Pons (tissue), 1 donor: ENCODE data around the gene DMD.
"Not testable (repeated sequence)": the region's sequence is repeated elsewhere in the genome, so short reads cannot be mapped to it uniquely, and the experiment has no call there.

Experiments
- DNase-seq: peaks from one replicate; pipeline ENCODE4 v3.0.0-alpha.2; 2016; ENCODE audit warnings: low spot score

The DMD gene

GRCh38 chrX:32614707-32615106 lies 596.6 kb downstream of the DMD start:
- DNase-seq, result no peak

DNA sequence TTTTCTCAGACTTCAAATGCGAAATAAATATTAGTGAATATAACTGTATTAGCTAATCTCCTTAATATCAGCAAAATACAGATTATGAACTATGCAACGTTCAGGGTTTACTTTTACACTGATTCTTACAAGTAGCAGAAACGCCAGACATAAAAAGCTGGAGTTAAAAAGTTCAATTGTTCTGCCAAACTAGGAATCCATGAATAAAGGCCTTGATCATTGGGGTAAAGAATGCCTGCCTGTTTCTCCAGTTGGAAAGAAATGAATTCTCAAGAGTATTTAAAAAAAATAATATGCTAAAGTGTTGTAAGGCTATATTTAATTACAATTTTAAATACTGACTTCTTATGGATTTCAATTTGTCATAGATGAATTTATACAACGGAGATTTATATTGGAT lies 612.2 kb downstream of the DMD start:
- peak; percentile 74 for DNase-seq

DNA sequence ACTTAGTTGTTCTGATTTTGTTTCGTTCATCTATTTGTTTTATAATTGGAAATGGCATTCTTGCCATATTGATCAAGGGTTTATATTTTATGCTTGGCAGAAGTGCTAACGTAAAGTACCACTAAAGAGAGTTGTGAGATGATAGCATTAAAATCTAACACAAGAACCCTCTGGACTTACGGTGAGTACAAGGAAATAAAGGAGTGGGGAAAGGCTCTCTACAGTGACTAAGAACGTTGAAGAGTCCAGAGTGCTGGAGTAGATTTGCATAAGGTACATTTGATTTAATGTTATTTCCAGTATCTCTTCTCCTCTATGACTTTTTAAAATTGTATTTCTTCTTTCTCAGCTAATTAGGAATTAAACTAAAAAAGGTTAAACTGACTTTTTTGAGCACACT lies 612.6 kb downstream of the DMD start:
- no peak for DNase-seq

DNA sequence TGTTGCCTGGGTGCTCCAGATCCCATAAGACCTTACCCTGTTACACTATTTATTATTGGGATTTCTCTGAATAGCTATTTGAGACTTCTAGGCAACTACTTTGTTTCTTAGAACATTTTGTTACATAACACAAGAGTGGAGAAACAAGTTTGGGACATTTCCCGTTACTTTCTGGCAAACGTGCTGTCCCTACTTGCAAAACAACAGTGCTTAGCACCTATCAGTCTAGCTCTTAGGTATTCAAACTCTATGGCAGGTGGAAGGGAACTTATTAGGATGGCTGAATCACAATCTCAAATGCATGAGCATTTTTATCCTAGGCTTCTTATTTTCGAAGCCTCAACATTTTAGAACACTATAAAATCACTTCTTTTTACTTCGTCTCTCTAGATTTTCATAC lies 613.6 kb downstream of the DMD start:
- DNase-seq, result peak; percentile 2

DNA sequence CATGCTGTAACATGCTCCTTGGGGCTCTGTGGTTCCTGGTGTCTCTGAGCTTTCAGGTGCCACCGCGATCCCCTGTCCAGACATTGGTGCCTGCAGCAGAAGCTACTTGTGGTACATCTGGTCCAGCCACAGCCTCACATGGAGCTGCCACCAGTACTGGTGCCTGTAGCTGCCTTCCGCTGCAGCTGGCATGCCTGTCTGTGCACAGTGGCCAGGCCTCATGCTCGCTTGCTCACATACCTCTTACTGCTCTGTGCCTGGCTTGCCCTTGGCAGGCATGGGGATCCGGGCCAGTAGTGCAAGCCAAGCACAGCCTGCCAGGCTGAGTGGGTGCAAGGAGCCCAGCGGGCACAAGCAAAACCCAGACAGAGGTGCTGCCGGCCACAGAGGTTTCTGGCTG lies 618.6 kb downstream of the DMD start:
- no peak for DNase-seq

DNA sequence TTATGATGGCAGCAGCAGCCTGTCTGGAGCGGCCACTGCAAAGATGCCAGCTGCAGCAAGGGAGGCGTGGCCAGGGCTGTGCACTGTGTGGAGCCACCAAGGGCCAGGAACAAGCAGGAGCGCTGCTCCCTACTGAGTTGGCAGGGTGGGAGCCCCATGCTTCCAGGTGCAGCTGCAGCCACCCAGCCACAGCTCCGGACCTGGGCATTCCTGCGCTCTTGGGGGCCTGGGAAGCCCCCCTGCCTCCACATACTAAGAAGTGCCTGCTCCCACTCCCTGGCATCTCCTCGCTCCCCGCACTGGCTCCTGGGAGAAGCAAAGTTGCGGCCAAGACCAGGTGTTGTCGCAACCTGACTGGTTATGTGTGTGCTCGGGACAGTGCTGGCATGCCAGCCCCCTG lies 619.8 kb downstream of the DMD start:
- DNase-seq, result no peak

DNA sequence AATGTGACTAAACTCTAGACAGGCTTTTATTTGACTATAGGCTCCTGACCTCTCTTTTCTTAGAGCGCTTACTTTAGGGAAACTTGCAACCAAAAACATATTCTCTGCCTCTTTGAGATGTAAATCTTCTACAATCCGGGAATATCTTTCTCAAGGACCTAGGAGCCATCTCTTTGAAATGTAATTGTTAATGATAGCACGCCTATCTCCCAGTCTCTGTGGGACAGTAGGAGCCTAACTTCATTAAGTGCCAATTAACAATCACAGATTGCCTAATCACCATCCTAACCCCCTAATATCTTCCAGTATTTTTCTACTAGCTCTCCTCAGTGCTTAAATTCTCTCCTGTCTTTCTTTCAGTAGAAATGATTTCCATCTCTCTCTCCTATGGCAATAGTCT lies 628.6 kb downstream of the DMD start:
- no peak for DNase-seq

GRCh38 chrX:32576885-32577284 lies 634.5 kb downstream of the DMD start:
- DNase-seq, result no peak

DNA sequence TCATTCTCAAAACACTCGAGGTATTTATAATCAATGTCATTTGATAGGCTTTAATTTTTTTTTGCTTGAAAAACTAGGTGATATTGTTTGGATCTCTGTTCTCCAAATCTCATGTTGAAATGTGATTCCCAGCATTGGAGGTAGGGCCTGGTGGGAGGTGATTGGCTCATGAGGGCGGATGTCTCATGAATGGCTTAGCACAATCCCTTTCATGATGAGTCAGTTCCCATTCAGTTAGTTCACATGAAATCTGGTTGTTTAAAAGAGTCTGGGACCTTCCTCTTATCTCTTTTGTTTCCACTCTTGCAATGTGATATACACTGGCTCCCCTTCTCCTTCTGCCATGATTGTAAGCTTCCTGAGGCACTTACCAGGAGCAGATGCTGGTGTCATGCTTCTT lies 638.7 kb downstream of the DMD start:
- no peak for DNase-seq

DNA sequence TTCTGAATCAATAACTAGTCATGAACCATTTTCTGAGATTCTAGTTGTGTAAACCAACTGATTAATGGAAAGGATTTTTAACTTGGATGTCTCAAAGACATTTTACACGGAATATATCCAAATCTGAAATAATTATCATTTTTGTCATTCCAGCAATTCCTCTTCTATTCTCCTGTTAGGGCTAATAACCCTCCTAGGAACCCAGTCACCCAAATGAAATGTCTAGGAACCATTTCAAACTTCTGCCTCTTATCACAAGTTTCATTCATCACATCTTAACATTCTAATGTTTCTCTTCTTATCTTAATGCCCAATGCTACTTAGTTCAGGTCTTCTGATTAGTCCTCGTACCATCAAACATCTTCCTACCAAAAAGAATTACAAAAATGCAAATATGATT lies 639.8 kb downstream of the DMD start:
- no peak for DNase-seq

DNA sequence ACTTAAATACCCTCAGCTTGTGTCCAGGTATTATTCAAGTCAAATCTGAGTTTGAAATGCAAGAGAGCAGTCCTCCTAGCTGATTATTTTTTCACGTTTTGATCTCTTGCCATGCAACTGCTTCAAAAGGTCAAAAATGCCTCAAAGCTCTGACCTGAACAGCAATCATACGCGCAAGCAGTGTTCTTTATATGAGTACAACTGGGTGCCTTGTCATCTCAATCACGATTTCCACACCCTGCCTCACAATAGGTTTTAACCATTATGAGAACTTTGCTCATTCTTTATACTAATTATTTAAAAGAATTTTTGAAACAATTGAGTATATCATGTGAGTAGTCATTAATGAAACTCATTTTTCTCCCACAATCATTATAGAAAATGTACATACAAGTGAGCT lies 649.1 kb downstream of the DMD start:
- no peak for DNase-seq

DNA sequence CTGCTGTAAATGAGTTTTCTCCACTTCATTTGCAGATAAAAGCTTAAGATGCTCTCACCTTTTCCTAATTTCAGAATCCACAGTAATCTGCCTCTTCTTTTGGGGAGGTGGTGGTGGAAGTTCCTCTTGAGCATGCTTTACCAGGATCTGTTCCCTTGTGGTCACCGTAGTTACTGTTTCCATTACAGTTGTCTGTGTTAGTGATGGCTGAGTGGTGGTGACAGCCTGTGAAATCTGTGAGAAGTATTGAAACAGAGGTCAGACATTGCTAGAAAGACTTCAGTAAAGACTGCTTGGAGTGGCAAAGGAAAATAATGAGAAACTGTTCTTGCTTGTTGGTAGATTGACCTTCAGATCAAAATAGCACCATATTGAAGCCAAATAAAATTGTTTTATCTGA lies 666.2 kb downstream of the DMD start:
- DNase-seq, result no peak

- no peak for DNase-seq
These were observed 672.8 kb downstream of the DMD start for GRCh38 chrX:32538554-32538953.

DNA sequence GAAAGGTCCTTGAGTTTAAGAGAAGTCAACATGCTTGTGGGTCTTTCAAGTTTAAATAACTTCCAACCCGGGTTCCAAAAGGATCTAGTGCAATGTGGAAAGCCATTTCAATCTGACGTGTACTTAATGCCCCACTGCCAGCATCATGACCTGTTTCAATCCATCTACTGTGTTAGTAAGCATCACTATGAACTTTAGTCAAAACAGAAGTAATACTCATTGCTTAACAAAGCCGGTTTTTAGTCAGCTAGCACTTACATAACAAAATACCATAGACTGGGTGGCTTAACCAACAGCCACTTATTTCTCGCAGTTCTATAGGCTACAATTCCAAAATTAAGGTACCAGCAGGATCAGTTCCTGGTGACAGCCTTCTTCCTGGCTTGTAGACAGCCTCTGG lies 677.5 kb downstream of the DMD start:
- DNase-seq, result no peak

DNA sequence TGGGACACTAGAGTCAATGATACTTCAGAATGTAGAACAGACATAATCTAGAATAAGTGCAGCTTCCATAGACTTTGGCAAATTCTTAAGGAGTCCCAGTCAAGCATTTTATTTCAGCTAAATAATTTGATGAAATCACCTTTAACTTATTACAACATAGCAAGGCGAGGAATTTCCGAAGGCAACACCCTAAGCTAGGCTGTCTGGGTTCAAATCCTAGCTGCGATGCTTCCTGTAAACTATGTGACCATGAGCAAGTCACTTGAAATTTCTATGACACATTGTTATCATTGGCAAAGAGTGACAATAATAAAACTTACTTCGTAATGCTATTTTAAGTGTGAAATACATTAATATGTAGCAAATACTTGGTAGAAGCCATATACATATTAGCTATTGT lies 679.1 kb downstream of the DMD start:
- DNase-seq, result no peak

DNA sequence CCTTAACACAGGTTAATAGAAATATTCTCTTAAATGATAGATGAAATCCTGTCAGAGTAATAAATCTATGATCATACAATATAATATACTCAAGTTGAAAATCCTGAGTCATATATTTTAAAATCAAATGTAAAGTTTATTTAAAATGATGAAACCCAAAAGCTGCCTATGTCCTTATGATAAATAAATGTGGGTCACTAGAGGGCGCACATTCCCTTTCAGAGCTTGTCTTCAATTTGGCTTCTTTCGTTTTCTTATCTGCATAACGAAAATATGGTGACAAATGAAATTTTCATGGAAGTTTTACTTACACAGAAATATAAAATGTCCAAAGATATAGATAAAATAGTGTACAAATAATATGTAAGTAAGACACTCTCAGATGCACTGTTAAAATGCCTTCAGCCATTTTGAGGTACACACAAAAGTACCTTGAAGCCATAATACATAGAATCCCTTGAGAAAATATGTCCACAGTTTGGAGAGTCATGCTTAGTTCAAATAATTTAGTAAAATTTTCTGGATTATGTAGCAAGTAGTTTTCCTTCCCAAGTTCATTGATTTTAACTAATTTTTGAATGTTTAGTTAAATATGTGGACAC lies 680.4 kb downstream of the DMD start:
- DNase-seq, result peak; percentile 71

DNA sequence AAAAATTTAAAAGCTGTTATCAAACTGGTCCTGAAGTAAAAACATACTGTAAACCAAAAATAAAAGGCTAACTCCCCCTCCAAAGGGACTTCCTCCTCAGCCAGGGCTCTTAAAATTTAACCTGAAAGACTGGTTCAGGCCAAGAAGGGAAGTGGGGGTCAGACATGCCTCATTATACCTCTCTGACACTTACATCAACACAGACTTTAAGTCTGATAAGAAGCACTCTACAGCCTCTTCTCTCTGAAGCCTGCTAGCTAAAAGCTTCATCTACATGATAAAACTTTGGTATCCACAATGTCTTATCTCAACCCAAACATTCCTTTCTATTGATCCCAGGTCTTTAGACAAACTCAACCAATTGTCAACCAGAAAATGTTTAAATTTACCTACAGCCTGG lies 682.9 kb downstream of the DMD start:
- not testable (repeated sequence) for DNase-seq

DNA sequence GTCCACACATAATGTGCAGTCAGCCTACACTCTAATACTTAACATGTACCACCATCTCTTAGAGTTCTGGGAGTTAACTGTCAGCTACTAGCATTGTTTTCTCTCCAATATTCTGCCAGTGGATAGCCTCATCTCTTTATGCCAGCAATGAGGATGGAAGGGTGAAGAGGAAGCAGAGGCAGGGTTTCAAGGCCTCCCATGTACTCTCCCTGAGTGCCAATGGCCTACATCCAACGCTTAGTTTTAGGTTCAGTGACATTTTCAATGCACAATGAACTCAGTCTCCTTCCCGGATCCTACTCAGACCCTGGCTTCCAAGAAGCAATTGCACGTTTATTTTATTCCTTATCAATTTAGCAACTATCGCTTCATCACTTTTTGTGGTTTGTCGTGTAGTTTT lies 686.1 kb downstream of the DMD start:
- DNase-seq, result peak; percentile 34

DNA sequence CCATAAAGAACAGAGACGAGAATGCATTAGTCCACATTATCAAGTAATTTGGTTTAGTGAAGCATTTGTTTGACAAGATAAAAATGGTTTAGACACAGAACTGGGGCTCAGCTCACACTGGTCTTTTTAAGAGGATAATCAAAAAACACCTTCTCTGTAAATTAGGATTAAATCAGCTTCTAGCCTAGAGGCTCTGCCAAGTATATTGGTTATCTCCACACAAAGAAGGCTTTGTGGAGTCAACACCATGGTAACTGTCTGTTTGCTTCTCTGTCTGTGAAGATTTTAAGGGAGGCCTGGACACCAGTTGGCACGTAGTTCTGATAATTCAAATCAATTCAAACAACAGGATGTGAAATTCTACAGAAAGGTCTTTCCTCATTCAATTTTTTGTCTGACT lies 687.0 kb downstream of the DMD start:
- DNase-seq, result peak; percentile 80

- DNase-seq, result no peak
These were observed 690.6 kb downstream of the DMD start for GRCh38 chrX:32520789-32521188.

DNA sequence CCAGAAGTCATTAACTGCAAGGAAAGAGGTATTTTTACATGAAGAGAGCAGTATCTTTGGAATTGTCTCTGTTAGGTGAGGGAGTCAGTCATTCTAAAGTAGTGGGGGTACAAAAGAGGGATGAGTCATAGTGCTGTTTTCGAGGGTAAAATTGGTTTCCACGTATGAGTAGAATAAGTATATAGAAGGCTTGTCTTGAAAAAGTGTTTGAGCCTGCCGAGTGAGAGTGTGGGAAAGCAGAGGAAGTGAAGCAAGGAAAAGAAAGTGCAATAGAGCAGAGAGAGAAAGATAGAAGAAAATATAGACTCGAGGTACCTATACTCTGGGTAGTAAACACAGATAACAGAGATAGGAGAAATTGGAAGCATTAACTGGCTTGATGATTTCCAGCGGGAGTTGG lies 696.4 kb downstream of the DMD start:
- DNase-seq, result no peak

DNA sequence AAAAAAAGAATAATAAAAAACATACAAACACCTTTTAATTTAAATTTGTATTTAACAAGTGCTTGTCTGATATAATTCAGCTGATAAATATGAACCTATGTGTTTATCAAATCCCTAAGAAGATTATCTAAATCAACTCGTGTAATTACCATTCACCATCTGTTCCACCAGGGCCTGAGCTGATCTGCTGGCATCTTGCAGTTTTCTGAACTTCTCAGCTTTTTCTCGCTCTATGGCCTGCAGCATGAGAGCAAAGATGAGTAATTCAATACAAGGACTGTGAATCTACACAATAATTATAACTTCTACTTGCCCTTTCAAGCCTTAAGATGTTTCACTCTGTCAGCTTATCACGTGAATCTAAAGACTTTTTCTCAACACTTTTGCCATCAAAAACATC lies 709.7 kb downstream of the DMD start:
- peak; percentile 1 for DNase-seq

GRCh38 chrX:32496671-32497070 lies 714.7 kb downstream of the DMD start:
- DNase-seq, result no peak

GRCh38 chrX:32495855-32496254 lies 715.5 kb downstream of the DMD start:
- no peak for DNase-seq

GRCh38 chrX:32489125-32489524 lies 722.2 kb downstream of the DMD start:
- DNase-seq, result no peak
